ENCODE measurements around the gene KCND1.
A peak's percentile ranks its signal among the peaks of the same experiment; 100 is the strongest.
"Not testable (repeated sequence)": the region's sequence is repeated elsewhere in the genome, so short reads cannot be mapped to it uniquely, and the experiment has no call there.

The KCND1 gene

GRCh38 chrX:48971249-48972219 lies at the start of gene KCND1:
Gene KCND1, minus strand, starts transcription at chrX:48971844. Its CDS starts 1,573 bp downstream, at chrX:48970271.
- peak within 1 kb of the TSS; percentile 52 for H3K4me3 ChIP-seq (ENCODE audit: low read depth, low read length)
- DNase-seq (ENCODE audit: low read depth) = peak; percentile 39

GRCh38 chrX:49019599-49020249 lies 48.1 kb upstream of the KCND1 start:
- no peak for DNase-seq (ENCODE audit: low read depth)
- H3K4me3 ChIP-seq (ENCODE audit: low read depth, low read length) = no peak overlapping the region

GRCh38 chrX:49019050-49019449 lies 47.4 kb upstream of the KCND1 start:
- no peak overlapping the region for H3K4me3 ChIP-seq (ENCODE audit: low read depth, low read length)
- no peak for DNase-seq (ENCODE audit: low read depth)

GRCh38 chrX:49003696-49004095 lies 32.1 kb upstream of the KCND1 start:
- DNase-seq (ENCODE audit: low read depth) = no peak
- no peak overlapping the region for H3K4me3 ChIP-seq (ENCODE audit: low read depth, low read length)

- H3K4me3 ChIP-seq (ENCODE audit: low read depth, low read length) = peak within 1 kb of the TSS; percentile 75
- peak; percentile 88 for DNase-seq (ENCODE audit: low read depth)
These were observed 30.7 kb upstream of the KCND1 start, which contains the start of gene GRIPAP1 for GRCh38 chrX:49002091-49002935. Gene GRIPAP1, minus strand, starts transcription at chrX:49002264. Its CDS starts 35 bp downstream, at chrX:49002229.

GRCh38 chrX:49001521-49002090 lies 30.0 kb upstream of the KCND1 start:
- no peak for DNase-seq (ENCODE audit: low read depth)
- H3K4me3 ChIP-seq (ENCODE audit: low read depth, low read length) = peak overlapping the region; percentile 75

- H3K4me3 ChIP-seq (ENCODE audit: low read depth, low read length) = no peak overlapping the region
- DNase-seq (ENCODE audit: low read depth) = no peak
These were observed 29.0 kb upstream of the KCND1 start for GRCh38 chrX:49000636-49001035.

- no peak for DNase-seq (ENCODE audit: low read depth)
- no peak overlapping the region for H3K4me3 ChIP-seq (ENCODE audit: low read depth, low read length)
These were observed 27.4 kb upstream of the KCND1 start for GRCh38 chrX:48999030-48999429.

- no peak overlapping the region for H3K4me3 ChIP-seq (ENCODE audit: low read depth, low read length)
- no peak for DNase-seq (ENCODE audit: low read depth)
These were observed 26.7 kb upstream of the KCND1 start for GRCh38 chrX:48998391-48998790.

- DNase-seq (ENCODE audit: low read depth) = no peak
These were observed 26.2 kb upstream of the KCND1 start for GRCh38 chrX:48997865-48998264.

GRCh38 chrX:48997455-48997854 lies 25.8 kb upstream of the KCND1 start:
- DNase-seq (ENCODE audit: low read depth) = no peak
- H3K4me3 ChIP-seq (ENCODE audit: low read depth, low read length) = no peak overlapping the region

More at GRCh38 chrX:48997865-48998264, 26.2 kb upstream of the KCND1 start:
- H3K4me3 ChIP-seq (ENCODE audit: low read depth, low read length) = no peak overlapping the region

GRCh38 chrX:48996969-48997368 lies 25.3 kb upstream of the KCND1 start:
- no peak for DNase-seq (ENCODE audit: low read depth)

GRCh38 chrX:48992341-48992740 lies 20.7 kb upstream of the KCND1 start:
- H3K4me3 ChIP-seq (ENCODE audit: low read depth, low read length) = no peak overlapping the region
- no peak for DNase-seq (ENCODE audit: low read depth)

More at GRCh38 chrX:48996969-48997368, 25.3 kb upstream of the KCND1 start:
- H3K4me3 ChIP-seq (ENCODE audit: low read depth, low read length) = no peak overlapping the region

- no peak overlapping the region for H3K4me3 ChIP-seq (ENCODE audit: low read depth, low read length)
- DNase-seq (ENCODE audit: low read depth) = no peak
These were observed 17.8 kb upstream of the KCND1 start for GRCh38 chrX:48989483-48989882.

GRCh38 chrX:48983896-48984295 lies 12.3 kb upstream of the KCND1 start:
- no peak overlapping the region for H3K4me3 ChIP-seq (ENCODE audit: low read depth, low read length)
- no peak for DNase-seq (ENCODE audit: low read depth)

- no peak overlapping the region for H3K4me3 ChIP-seq (ENCODE audit: low read depth, low read length)
- DNase-seq (ENCODE audit: low read depth) = no peak
These were observed 11.4 kb upstream of the KCND1 start for GRCh38 chrX:48983081-48983480.

- H3K4me3 ChIP-seq (ENCODE audit: low read depth, low read length) = no peak overlapping the region
- DNase-seq (ENCODE audit: low read depth) = no peak
These were observed 9.5 kb upstream of the KCND1 start for GRCh38 chrX:48981178-48981577.

- not testable (repeated sequence) for H3K4me3 ChIP-seq (ENCODE audit: low read depth, low read length); DNase-seq (ENCODE audit: low read depth)
These were observed 8.7 kb upstream of the KCND1 start for GRCh38 chrX:48980341-48980740.

- no peak overlapping the region for H3K4me3 ChIP-seq (ENCODE audit: low read depth, low read length)
- DNase-seq (ENCODE audit: low read depth) = no peak
These were observed 6.6 kb upstream of the KCND1 start for GRCh38 chrX:48978226-48978625.
